Measurements from ENCODE around the gene PRKN. TPM values are rescaled to one million over a fixed set of nuclear protein-coding genes. Genes with fewer than 3 reads are reported as not detected.

Gene PRKN
- total and polyA plus RNA-seq, 9 donors: 3.0 to 15.0 (median 9.2) TPM

DNA sequence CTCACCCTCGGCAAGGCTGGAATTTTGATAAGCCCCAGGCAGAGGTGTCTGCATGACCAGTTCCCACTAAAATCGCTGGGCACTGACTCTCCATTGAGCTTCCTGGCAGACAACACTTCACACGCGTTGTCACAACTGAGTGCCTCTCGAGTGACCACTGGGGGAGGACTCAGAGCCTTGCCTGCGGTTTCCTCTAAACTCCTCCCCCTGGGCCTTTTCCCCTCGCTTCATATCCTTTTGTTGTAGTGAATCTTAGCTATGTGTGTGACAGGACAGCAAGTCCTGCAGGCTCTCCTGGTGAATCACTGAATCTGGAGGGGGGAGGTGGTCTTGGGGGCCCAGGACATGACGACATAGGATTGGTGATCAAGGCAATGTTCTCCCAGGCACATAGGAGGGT, 670.8 kb downstream of the PRKN start:
- H3K27ac ChIP-seq: no peak overlapping the region
- H3K4me1 ChIP-seq (ENCODE audit: insufficient read depth): no peaks in the 10 kb centered on the region
- H3K36me3 ChIP-seq: no peaks in the 10 kb centered on the region
- no peak overlapping the region for H3K4me3 ChIP-seq
- H3K9me3 ChIP-seq: no peaks in the 10 kb centered on the region
- DNase-seq: no peak
- H3K27me3 ChIP-seq: no peaks in the 10 kb centered on the region
- 40 to 56% (median 40%) methylated on average over 8 of the region's 8 CpGs for WGBS, 3 donors
- no peak for TF ChIP-seq EP300 (IDR thresholded peaks at IDR 0.05)
- no peak for TF ChIP-seq POLR2A (IDR thresholded peaks at IDR 0.05)
- TF ChIP-seq, protein P1, sequence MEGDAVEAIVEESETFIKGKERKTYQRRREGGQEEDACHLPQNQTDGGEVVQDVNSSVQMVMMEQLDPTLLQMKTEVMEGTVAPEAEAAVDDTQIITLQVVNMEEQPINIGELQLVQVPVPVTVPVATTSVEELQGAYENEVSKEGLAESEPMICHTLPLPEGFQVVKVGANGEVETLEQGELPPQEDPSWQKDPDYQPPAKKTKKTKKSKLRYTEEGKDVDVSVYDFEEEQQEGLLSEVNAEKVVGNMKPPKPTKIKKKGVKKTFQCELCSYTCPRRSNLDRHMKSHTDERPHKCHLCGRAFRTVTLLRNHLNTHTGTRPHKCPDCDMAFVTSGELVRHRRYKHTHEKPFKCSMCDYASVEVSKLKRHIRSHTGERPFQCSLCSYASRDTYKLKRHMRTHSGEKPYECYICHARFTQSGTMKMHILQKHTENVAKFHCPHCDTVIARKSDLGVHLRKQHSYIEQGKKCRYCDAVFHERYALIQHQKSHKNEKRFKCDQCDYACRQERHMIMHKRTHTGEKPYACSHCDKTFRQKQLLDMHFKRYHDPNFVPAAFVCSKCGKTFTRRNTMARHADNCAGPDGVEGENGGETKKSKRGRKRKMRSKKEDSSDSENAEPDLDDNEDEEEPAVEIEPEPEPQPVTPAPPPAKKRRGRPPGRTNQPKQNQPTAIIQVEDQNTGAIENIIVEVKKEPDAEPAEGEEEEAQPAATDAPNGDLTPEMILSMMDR (IDR thresholded peaks at IDR 0.05): no peak
- intact Hi-C loops (cut with DNase I): no loop called here

DNA sequence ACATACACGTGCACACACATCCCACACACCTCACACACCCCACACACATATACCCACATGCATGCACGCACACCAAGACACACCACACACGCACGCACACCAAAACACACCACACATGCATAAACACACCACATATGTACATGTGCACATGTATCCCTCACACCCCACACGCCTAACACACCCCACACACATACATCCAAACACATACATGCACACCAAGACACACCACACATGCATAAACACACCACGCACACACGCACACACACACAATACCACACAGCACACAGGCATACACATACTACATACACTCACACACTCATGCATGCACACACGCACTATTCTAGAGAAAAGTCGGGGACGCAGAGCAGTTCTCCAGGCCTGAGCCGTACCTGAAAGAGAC, 671.5 kb downstream of the PRKN start:
- TF ChIP-seq EP300 (IDR thresholded peaks at IDR 0.05) (no peak), POLR2A (IDR thresholded peaks at IDR 0.05) (no peak)
- TF ChIP-seq, protein P1 (IDR thresholded peaks at IDR 0.05): no peak
- 96 to 97% (median 97%) methylated on average over 11 of the region's 11 CpGs for WGBS, 3 donors
- H3K27me3 ChIP-seq: no peaks in the 10 kb centered on the region
- H3K4me3 ChIP-seq: no peak overlapping the region
- no peaks in the 10 kb centered on the region for H3K4me1 ChIP-seq (ENCODE audit: insufficient read depth)
- no peak overlapping the region for H3K27ac ChIP-seq
- intact Hi-C loops (cut with DNase I): no loop called here
- H3K36me3 ChIP-seq: no peaks in the 10 kb centered on the region
- H3K9me3 ChIP-seq: no peaks in the 10 kb centered on the region
- no peak for DNase-seq

- Histone ChIP-seq H3K9me3 (no peaks in the 10 kb centered on the region), H3K27me3 (no peaks in the 10 kb centered on the region), H3K4me3 (no peak overlapping the region), H3K36me3 (no peaks in the 10 kb centered on the region), H3K27ac (no peak overlapping the region), H3K4me1 (ENCODE audit: insufficient read depth) (no peaks in the 10 kb centered on the region)
- TF ChIP-seq, protein P1 (IDR thresholded peaks at IDR 0.05): no peak
- TF ChIP-seq POLR2A (IDR thresholded peaks at IDR 0.05) (no peak), EP300 (IDR thresholded peaks at IDR 0.05) (no peak)
- DNase-seq: no peak
- 88 to 91% (median 91%) methylated on average over 7 of the region's 7 CpGs for WGBS, 3 donors
- intact Hi-C loops (cut with DNase I): no loop called here
Observed at GRCh38 chr6:162055365-162055764, 672.2 kb downstream of the PRKN start.

GRCh38 chr6:162053084-162053483, 674.5 kb downstream of the PRKN start:
- 61 to 76% (median 73%) methylated on average over 7 of the region's 7 CpGs for WGBS, 3 donors
- Histone ChIP-seq H3K36me3 (no peaks in the 10 kb centered on the region), H3K4me3 (no peak overlapping the region), H3K9me3 (no peaks in the 10 kb centered on the region), H3K27ac (no peak overlapping the region), H3K4me1 (ENCODE audit: insufficient read depth) (no peaks in the 10 kb centered on the region), H3K27me3 (no peaks in the 10 kb centered on the region)
- no peak for DNase-seq
- TF ChIP-seq POLR2A (IDR thresholded peaks at IDR 0.05): no peak
- no peak for TF ChIP-seq EP300 (IDR thresholded peaks at IDR 0.05)
- TF ChIP-seq, protein P1 (IDR thresholded peaks at IDR 0.05): no peak
- intact Hi-C loops (cut with DNase I): no loop called here

DNA sequence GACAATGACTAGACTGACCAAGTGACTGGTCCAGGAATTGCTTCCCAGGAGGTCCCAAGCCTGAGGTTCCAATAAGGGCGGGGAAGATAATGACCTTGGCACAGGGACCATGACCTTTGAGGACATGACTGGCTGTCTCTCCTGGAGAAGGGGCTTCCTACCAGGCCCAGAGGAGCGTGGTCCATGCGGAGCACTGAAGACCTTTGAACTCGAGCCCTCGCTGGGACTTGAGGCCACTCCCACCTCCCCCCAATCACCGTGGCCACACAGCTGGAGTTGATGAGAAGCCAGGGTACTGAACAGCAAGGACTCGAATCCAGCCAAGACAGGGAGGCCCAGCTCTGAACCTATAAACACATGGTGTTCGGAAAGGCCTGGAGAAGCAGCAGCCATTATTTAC, 677.0 kb downstream of the PRKN start:
- DNase-seq: no peak
- TF ChIP-seq EP300 (IDR thresholded peaks at IDR 0.05): no peak
- TF ChIP-seq POLR2A (IDR thresholded peaks at IDR 0.05): no peak
- TF ChIP-seq, protein P1 (IDR thresholded peaks at IDR 0.05): no peak
- no peak overlapping the region for H3K4me3 ChIP-seq
- H3K9me3 ChIP-seq: no peaks in the 10 kb centered on the region
- no peaks in the 10 kb centered on the region for H3K4me1 ChIP-seq (ENCODE audit: insufficient read depth)
- intact Hi-C loops (cut with DNase I): no loop called here
- no peaks in the 10 kb centered on the region for H3K27me3 ChIP-seq
- H3K27ac ChIP-seq: no peak overlapping the region
- no peaks in the 10 kb centered on the region for H3K36me3 ChIP-seq
- 90 to 97% (median 93%) methylated on average over 8 of the region's 8 CpGs for WGBS, 3 donors
